Hepatocyte (in vitro differentiated cells): ENCODE data around the gene OR2T33. TPM values are rescaled to one million over a fixed set of nuclear protein-coding genes. Genes with fewer than 3 reads are reported as not detected.
"Not testable (repeated sequence)": the region's sequence is repeated elsewhere in the genome, so short reads cannot be mapped to it uniquely, and the experiment has no call there.

Source experiments
- DNase-seq: peaks from one replicate; pipeline ENCODE4 v3.0.0-alpha.2; 2016; ENCODE audit warnings: low spot score
- H2AFZ ChIP-seq: fragments of 200-600 bp; sonication (generic); 2 replicates; pipeline ENCODE4 v1.6.0; 2016; ENCODE audit warnings: antibody characterized with exemption, mild to moderate bottlenecking
- H3K27ac ChIP-seq: fragments of 200-600 bp; sonication (generic); 2 replicates; pipeline ENCODE4 v1.5.1; 2016; ENCODE audit warnings: mild to moderate bottlenecking
- H3K27me3 ChIP-seq: fragments of 200-600 bp; sonication (generic); 2 replicates; pipeline ENCODE4 v1.6.1; 2016
- H3K36me3 ChIP-seq: fragments of 200-600 bp; sonication (generic); replicated peaks from 2 replicates; pipeline ENCODE4 v1.5.1; 2016; ENCODE audit warnings: low read depth; ENCODE audit not compliant: insufficient read depth
- H3K4me1 ChIP-seq: fragments of 200-600 bp; sonication (generic); 2 replicates; pipeline ENCODE4 v1.5.1; 2016; ENCODE audit warnings: mild to moderate bottlenecking, moderate library complexity; ENCODE audit not compliant: insufficient read depth
- H3K4me2 ChIP-seq: fragments of 200-600 bp; sonication (generic); 2 replicates; pipeline ENCODE4 v1.6.0; 2016
- H3K4me3 ChIP-seq: fragments of 200-600 bp; sonication (generic); 2 replicates; pipeline ENCODE4 v1.5.1; 2016; ENCODE audit warnings: mild to moderate bottlenecking
- H3K79me2 ChIP-seq: fragments of 200-600 bp; sonication (generic); 2 replicates; pipeline ENCODE4 v1.6.0; 2017; ENCODE audit warnings: mild to moderate bottlenecking
- H3K9me2 ChIP-seq: fragments of 200-600 bp; sonication (generic); replicated peaks from 2 replicates; pipeline ENCODE4 v1.6.0; 2017; ENCODE audit warnings: mild to moderate bottlenecking; ENCODE audit not compliant: insufficient read depth
- H3K9me3 ChIP-seq: fragments of 200-600 bp; sonication (generic); 2 replicates; pipeline ENCODE4 v1.5.1; 2016; ENCODE audit warnings: low read depth, mild to moderate bottlenecking
- H4K20me1 ChIP-seq: fragments of 200-600 bp; sonication (generic); 2 replicates; pipeline ENCODE4 v1.6.0; 2016; ENCODE audit warnings: mild to moderate bottlenecking; ENCODE audit not compliant: insufficient read depth, poor library complexity, severe bottlenecking
- EZH2 ChIP-seq: fragments of 200-600 bp; sonication (generic); IDR thresholded peaks from 2 replicates; pipeline ENCODE4 v1.6.1; 2016; ENCODE audit warnings: antibody characterized with exemption, mild to moderate bottlenecking, borderline replicate concordance
- EZH2phosphoT487 ChIP-seq: fragments of 200-600 bp; sonication (generic); IDR thresholded peaks from one replicate; pipeline ENCODE4 v1.6.1; 2018; ENCODE audit warnings: antibody characterized with exemption, mild to moderate bottlenecking, low read depth, moderate library complexity; ENCODE audit not compliant: unreplicated experiment, severe bottlenecking
- WGBS: methylation state at CpG from one replicate; pipeline ENCODE4 v1.1.6; 2016; ENCODE audit warnings: low lambda C conversion rate; ENCODE audit errors: missing lambda C conversion rate; 5-methylcytosine and 5-hydroxymethylcytosine counted together
- polyA plus RNA-seq: library from polyadenylated mRNA; unstranded; fragments of >200 nt; fragmentation: Nextera tagmentation; extraction: Ambion mirVana; gene quantifications from 2 replicates; pipeline ENCODE4 v1.2.1, GENCODE V29; 2016
- total RNA-seq: library from RNA; depleted of rRNA; stranded (reverse); fragments of >200 nt; gene quantifications from 2 replicates; pipeline ENCODE4 v1.2.3, GENCODE V29; 2014
- TF ChIP-seq, protein P1 (sequence below): fragments of 200-600 bp; sonication (generic); IDR thresholded peaks from 2 replicates; pipeline ENCODE4 v1.5.1; 2016; ENCODE audit warnings: antibody characterized with exemption, mild to moderate bottlenecking; ENCODE audit not compliant: poor library complexity

The OR2T33 gene
- total and polyA plus RNA-seq, 2 experiments from 2014 or later = not detected

DNA sequence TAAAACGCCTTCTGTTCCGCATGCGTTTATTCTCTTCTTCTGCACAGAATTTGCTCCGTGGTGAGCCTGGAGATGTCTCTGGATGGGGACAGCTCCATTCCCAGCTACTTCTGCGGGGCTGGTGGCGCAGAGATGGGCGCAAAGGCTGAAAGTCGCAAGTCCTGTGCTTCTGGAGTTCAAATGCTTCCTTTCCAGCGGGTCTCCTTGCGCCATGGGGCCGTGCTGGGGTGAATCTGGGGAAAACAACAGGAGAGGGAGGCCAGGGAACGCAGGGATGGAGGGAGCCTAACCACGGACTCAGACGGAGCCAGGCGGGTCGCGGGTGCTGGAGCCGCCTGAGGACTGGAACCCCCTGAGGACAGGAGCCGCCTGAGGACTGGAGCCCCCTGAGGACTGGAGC lies 28.3 kb upstream of the OR2T33 start:
- H3K36me3 ChIP-seq = no peaks in the 10 kb centered on the region
- H4K20me1 ChIP-seq = no peaks in the 10 kb centered on the region
- no peaks in the 10 kb centered on the region for H3K9me2 ChIP-seq
- H3K4me1 ChIP-seq = no peaks in the 10 kb centered on the region
- no peak overlapping the region for H3K4me2 ChIP-seq
- no peak overlapping the region for H2AFZ ChIP-seq
- no peaks in the 10 kb centered on the region for H3K27me3 ChIP-seq
- TF ChIP-seq EZH2phosphoT487 (no peak), EZH2 (no peak)
- TF ChIP-seq, protein P1, sequence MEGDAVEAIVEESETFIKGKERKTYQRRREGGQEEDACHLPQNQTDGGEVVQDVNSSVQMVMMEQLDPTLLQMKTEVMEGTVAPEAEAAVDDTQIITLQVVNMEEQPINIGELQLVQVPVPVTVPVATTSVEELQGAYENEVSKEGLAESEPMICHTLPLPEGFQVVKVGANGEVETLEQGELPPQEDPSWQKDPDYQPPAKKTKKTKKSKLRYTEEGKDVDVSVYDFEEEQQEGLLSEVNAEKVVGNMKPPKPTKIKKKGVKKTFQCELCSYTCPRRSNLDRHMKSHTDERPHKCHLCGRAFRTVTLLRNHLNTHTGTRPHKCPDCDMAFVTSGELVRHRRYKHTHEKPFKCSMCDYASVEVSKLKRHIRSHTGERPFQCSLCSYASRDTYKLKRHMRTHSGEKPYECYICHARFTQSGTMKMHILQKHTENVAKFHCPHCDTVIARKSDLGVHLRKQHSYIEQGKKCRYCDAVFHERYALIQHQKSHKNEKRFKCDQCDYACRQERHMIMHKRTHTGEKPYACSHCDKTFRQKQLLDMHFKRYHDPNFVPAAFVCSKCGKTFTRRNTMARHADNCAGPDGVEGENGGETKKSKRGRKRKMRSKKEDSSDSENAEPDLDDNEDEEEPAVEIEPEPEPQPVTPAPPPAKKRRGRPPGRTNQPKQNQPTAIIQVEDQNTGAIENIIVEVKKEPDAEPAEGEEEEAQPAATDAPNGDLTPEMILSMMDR = no peak
- no peaks in the 10 kb centered on the region for H3K9me3 ChIP-seq
- no peak overlapping the region for H3K4me3 ChIP-seq
- no peaks in the 10 kb centered on the region for H3K79me2 ChIP-seq
- WGBS = 83% methylated on average over 19 of the region's 19 CpGs
- no peak for DNase-seq
- H3K27ac ChIP-seq = no peak overlapping the region

DNA sequence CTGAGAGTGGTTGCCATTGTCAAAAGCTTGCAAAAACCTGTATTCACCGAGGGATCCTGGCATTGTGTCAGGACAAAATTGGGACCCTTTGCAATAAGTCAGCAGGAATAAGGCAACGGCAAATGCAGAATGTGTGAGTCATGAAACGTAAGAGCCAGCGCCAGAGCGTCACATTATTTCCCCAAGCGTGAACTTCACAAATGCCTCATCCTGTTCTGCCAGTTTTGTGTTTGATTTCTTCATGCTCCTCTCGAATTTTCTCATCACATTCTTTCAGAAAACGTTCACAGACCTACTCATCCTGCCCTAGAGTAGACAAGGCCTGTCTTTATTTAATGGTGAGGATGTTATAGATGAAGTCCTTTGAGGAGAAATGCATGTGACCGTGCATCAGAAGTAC lies 27.9 kb upstream of the OR2T33 start:
- H3K4me1 ChIP-seq, H3K4me2 ChIP-seq, H3K4me3 ChIP-seq, H2AFZ ChIP-seq, H3K27me3 ChIP-seq, H3K9me2 ChIP-seq, H3K36me3 ChIP-seq, DNase-seq, H3K9me3 ChIP-seq, H3K79me2 ChIP-seq, H4K20me1 ChIP-seq, H3K27ac ChIP-seq: not testable (repeated sequence)
- 60% methylated on average over 9 of the region's 9 CpGs for WGBS

DNA sequence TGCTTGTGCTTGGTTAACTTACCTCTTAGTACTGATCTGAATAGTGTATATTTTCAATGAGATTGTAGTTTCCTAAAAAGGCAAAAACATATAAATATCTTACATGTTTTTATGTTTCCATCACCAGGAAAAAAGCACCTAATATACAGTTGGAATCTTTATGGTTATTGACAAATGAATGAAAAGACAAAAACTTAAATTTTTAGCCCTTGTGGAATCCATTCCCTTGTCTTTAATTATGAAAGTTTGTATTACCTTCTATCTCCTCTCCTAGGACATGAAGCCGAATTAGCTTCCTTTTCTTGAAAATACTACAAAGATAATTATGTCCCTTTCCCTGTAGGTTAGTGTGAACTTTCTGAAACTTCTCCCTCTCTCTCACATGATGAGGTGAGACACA lies 25.5 kb upstream of the OR2T33 start, which contains the start of gene OR2T12:
Gene OR2T12 (minus strand): TSS at position 101 of the 400 bp plus-strand sequence. CDS start 7,846 bp downstream, outside the sequence.
- H3K4me1 ChIP-seq = no peaks in the 10 kb centered on the region
- H3K9me3 ChIP-seq = no peaks in the 10 kb centered on the region
- WGBS = 75% methylated on average over 1 of the region's 1 CpG
- no peak within 1 kb of the TSS for H3K4me3 ChIP-seq
- H3K79me2 ChIP-seq = no peaks in the 10 kb centered on the region
- H4K20me1 ChIP-seq = no peaks in the 10 kb centered on the region
- no peak within 1 kb of the TSS for H2AFZ ChIP-seq
- no peak for DNase-seq
- no peaks in the 10 kb centered on the region for H3K9me2 ChIP-seq
- H3K36me3 ChIP-seq = no peaks in the 10 kb centered on the region
- H3K27me3 ChIP-seq = no peaks in the 10 kb centered on the region
- H3K4me2 ChIP-seq = no peak within 1 kb of the TSS
- H3K27ac ChIP-seq = no peak within 1 kb of the TSS
- TF ChIP-seq, protein P1 = no peak
- TF ChIP-seq EZH2 = no peak
- TF ChIP-seq EZH2phosphoT487 = no peak

DNA sequence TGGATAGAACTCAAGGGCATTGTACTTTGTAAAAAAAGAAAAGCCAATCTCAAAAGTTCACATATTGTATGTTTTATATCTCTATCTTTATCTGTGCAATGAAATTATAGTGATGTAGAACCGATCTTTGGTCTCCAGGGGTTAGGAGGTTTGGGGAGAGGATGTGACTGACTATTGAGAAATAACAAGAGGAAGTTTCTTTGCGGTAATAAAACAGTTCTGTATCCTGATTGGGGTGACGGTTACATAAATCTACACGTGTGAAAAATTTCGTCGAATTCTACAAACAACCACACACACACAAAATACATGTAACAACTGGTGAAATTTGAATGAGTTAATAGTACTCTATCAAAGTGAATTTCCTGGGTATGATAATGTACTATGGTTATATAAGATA lies 10.6 kb upstream of the OR2T33 start:
- Histone ChIP-seq H3K4me3 (no peak overlapping the region), H3K27me3 (no peaks in the 10 kb centered on the region), H3K79me2 (no peaks in the 10 kb centered on the region), H3K9me3 (no peaks in the 10 kb centered on the region), H3K36me3 (no peaks in the 10 kb centered on the region), H3K9me2 (no peaks in the 10 kb centered on the region), H3K4me2 (no peak overlapping the region), H3K27ac (no peak overlapping the region), H3K4me1 (no peaks in the 10 kb centered on the region), H2AFZ (no peak overlapping the region), H4K20me1 (no peaks in the 10 kb centered on the region)
- DNase-seq = no peak
- TF ChIP-seq, protein P1 = no peak
- TF ChIP-seq EZH2phosphoT487 = no peak
- 39% methylated on average over 6 of the region's 6 CpGs for WGBS

DNA sequence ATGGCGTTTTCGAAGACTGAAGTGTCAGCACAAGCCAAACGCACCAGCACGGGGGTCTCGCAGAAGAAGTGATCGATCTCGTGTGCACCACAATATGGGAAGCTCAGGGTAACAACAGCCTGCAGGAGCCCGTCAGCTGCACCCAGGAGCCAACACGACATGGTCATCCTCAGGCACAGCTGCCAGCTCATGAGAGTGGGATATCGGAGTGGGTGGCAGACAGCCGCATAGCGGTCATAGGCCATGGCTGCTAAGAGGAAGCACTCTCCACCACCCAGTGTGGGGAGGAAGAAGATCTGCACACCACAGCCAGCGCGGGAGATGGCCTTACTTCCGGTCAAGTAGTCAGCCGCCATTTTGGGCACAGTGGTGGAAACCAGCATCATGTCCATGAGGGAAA lies 4.6 kb downstream of the OR2T33 start:
- H3K9me2 ChIP-seq, H3K4me2 ChIP-seq, DNase-seq, H3K79me2 ChIP-seq, H3K9me3 ChIP-seq, H3K36me3 ChIP-seq, H3K27ac ChIP-seq, H2AFZ ChIP-seq, H3K4me1 ChIP-seq, H4K20me1 ChIP-seq, H3K27me3 ChIP-seq, H3K4me3 ChIP-seq: not testable (repeated sequence)
- 86% methylated on average over 7 of the region's 16 CpGs for WGBS
